PC-3 (cell line): Measurements from ENCODE around the gene THADA.

ENCODE experiments used
- EZH2phosphoT487 ChIP-seq: fragments of 300-600 bp; sonication (generic); IDR thresholded peaks from 2 replicates; pipeline ENCODE4 v1.6.1; 2018; ENCODE audit warnings: mild to moderate bottlenecking, antibody characterized with exemption, low read length, borderline replicate concordance
- TF ChIP-seq, protein P1 (sequence below): fragments of 300-600 bp; sonication (generic); conservative IDR thresholded peaks from 2 replicates; pipeline ENCODE4 v1.5.1; 2017; ENCODE audit warnings: antibody characterized with exemption, low read depth, mild to moderate bottlenecking, low read length

DNA sequence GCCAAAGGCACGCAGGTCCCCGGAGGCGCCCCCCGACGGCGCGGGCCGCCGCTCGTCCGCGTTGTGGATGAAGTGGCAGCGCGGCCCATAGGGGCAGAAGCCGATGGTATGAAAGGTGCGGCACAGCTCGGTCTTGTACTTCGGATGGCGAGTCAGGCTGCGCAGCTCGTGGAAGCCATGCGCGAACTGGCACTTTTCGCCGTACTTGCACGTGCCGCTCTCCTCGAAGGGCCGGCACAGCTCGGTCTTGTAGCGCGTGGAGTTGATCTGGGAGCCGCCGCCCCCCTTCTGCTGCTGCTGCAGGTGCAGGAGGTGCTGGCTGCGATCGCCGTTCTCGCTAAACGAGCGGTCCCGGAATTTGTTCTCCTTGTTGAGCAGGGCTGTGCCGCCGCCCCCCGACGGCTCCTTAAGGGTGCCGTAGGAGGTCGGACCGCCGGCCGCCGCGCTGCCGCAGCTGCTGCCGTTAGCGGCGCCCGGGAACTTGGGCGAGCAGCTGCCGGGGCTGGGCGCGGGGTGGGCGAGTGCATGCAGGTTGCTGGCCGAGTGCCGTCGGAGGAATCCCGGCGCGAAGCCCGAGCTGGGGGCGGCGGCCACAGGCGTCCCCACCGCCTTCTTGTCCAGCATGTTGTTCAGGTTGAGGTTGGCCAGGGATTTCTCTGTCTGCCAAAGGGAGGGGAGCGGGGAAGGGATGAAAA is 370.6 kb downstream of the THADA start:
- TF ChIP-seq, protein P1, sequence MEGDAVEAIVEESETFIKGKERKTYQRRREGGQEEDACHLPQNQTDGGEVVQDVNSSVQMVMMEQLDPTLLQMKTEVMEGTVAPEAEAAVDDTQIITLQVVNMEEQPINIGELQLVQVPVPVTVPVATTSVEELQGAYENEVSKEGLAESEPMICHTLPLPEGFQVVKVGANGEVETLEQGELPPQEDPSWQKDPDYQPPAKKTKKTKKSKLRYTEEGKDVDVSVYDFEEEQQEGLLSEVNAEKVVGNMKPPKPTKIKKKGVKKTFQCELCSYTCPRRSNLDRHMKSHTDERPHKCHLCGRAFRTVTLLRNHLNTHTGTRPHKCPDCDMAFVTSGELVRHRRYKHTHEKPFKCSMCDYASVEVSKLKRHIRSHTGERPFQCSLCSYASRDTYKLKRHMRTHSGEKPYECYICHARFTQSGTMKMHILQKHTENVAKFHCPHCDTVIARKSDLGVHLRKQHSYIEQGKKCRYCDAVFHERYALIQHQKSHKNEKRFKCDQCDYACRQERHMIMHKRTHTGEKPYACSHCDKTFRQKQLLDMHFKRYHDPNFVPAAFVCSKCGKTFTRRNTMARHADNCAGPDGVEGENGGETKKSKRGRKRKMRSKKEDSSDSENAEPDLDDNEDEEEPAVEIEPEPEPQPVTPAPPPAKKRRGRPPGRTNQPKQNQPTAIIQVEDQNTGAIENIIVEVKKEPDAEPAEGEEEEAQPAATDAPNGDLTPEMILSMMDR, result no peak
- TF ChIP-seq EZH2phosphoT487, result peak; percentile 51; the same call in 1 of the 2 replicates
